ENCODE measurements around the gene TRIM47.

Gene TRIM47

DNA sequence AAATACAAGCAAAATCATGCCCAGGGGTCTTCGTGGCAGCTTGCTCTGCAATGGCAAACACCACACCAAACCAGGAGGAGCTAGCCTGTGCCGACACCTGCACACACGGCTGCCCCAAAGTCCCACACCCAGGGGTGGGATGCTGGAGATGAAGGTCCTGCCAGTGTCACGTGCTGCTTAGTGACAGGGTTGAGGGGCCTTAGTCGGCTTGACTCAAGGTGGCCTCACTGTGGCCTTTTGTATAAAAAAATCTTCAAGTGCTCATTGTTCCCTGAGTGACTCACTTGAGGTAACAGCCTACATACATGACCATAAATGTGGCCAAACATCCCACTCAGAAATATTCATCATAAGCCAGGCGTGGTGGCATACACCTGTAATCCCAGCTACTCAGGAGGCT lies 11.1 kb upstream of the TRIM47 start:
- TF ChIP-seq, protein P1, sequence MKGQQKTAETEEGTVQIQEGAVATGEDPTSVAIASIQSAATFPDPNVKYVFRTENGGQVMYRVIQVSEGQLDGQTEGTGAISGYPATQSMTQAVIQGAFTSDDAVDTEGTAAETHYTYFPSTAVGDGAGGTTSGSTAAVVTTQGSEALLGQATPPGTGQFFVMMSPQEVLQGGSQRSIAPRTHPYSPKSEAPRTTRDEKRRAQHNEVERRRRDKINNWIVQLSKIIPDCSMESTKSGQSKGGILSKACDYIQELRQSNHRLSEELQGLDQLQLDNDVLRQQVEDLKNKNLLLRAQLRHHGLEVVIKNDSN (IDR thresholded peaks at IDR 0.05): peak; percentile 35; the same call in 1 of the 2 replicates
- no peak for TF ChIP-seq EP300 (IDR thresholded peaks at IDR 0.05; ENCODE audit: borderline replicate concordance)

DNA sequence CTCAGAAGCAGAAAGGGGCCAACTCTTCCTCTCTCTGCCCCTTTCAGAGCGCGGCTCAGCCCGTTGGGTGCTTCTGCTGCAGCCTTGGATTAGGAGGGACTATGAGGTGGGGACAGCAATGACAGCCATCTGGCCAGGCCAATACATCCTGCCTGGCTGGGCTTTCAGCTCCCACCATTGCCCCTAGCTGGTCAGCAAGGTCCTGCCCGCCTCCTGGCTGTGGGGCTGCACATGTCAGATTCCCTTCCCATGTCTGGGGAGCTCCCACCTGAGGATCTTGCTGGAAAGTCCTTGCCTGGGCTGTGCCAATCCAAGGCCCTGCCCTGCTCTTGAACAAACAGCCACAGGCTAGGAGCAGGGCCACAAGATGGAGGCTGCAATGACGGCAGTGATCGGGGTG lies 10.1 kb upstream of the TRIM47 start:
- no peak for TF ChIP-seq EP300 (IDR thresholded peaks at IDR 0.05; ENCODE audit: borderline replicate concordance)
- TF ChIP-seq NFIC (IDR thresholded peaks at IDR 0.05): no peak
- TF ChIP-seq CREB1 (IDR thresholded peaks at IDR 0.05; ENCODE audit: low read depth): no peak
- TF ChIP-seq ZBTB7A (IDR thresholded peaks at IDR 0.05; ENCODE audit: low read depth): no peak
- no peak for TF ChIP-seq CEBPB (IDR thresholded peaks at IDR 0.05)
- TF ChIP-seq, protein P1 (IDR thresholded peaks at IDR 0.05): no peak
- TF ChIP-seq FOXM1 (IDR thresholded peaks at IDR 0.05; ENCODE audit: borderline replicate concordance, low read depth): no peak
- TF ChIP-seq RAD21 (IDR thresholded peaks at IDR 0.05; ENCODE audit: low read depth): no peak
- TF ChIP-seq TAF1 (IDR thresholded peaks at IDR 0.05; ENCODE audit: low read depth): no peak
- no peak for TF ChIP-seq YY1 (IDR thresholded peaks at IDR 0.05; ENCODE audit: low read depth)
- TF ChIP-seq, protein P2, sequence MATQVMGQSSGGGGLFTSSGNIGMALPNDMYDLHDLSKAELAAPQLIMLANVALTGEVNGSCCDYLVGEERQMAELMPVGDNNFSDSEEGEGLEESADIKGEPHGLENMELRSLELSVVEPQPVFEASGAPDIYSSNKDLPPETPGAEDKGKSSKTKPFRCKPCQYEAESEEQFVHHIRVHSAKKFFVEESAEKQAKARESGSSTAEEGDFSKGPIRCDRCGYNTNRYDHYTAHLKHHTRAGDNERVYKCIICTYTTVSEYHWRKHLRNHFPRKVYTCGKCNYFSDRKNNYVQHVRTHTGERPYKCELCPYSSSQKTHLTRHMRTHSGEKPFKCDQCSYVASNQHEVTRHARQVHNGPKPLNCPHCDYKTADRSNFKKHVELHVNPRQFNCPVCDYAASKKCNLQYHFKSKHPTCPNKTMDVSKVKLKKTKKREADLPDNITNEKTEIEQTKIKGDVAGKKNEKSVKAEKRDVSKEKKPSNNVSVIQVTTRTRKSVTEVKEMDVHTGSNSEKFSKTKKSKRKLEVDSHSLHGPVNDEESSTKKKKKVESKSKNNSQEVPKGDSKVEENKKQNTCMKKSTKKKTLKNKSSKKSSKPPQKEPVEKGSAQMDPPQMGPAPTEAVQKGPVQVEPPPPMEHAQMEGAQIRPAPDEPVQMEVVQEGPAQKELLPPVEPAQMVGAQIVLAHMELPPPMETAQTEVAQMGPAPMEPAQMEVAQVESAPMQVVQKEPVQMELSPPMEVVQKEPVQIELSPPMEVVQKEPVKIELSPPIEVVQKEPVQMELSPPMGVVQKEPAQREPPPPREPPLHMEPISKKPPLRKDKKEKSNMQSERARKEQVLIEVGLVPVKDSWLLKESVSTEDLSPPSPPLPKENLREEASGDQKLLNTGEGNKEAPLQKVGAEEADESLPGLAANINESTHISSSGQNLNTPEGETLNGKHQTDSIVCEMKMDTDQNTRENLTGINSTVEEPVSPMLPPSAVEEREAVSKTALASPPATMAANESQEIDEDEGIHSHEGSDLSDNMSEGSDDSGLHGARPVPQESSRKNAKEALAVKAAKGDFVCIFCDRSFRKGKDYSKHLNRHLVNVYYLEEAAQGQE (IDR thresholded peaks at IDR 0.05; ENCODE audit: low read depth): no peak
- TF ChIP-seq TEAD4 (IDR thresholded peaks at IDR 0.05): no peak
- TF ChIP-seq, protein P3, sequence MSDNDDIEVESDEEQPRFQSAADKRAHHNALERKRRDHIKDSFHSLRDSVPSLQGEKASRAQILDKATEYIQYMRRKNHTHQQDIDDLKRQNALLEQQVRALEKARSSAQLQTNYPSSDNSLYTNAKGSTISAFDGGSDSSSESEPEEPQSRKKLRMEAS (IDR thresholded peaks at IDR 0.05): no peak
- no peak for TF ChIP-seq EGR1 (IDR thresholded peaks at IDR 0.05)
- TF ChIP-seq TCF12 (IDR thresholded peaks at IDR 0.05; ENCODE audit: low read depth): no peak

DNA sequence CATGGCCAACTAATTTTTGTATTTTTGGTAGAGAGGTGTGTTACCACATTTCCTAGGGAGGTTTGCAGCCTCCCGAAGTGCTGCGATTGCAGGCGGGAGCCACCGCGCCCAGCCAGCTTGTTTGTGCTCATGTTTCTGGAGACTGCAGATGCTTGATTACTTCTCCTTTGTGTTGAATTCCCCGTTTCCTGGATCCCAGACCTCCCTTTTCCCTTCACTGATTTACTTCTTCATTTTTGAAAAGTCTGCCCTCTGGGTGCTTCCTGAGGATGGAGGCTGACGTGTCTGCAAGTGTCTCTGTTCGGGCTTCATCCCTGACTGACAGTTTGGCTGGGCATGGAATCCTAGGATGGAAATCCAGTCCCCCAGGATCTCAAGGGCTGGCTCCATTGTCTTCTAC lies 7.0 kb upstream of the TRIM47 start:
- TF ChIP-seq EP300 (IDR thresholded peaks at IDR 0.05; ENCODE audit: borderline replicate concordance) (no peak), RAD21 (IDR thresholded peaks at IDR 0.05; ENCODE audit: low read depth) (no peak), EGR1 (IDR thresholded peaks at IDR 0.05) (no peak), CREB1 (IDR thresholded peaks at IDR 0.05; ENCODE audit: low read depth) (no peak), CEBPB (IDR thresholded peaks at IDR 0.05) (no peak), YY1 (IDR thresholded peaks at IDR 0.05; ENCODE audit: low read depth) (no peak)
- TF ChIP-seq, protein P2 (IDR thresholded peaks at IDR 0.05; ENCODE audit: low read depth): no peak
- TF ChIP-seq, protein P3 (IDR thresholded peaks at IDR 0.05): no peak

DNA sequence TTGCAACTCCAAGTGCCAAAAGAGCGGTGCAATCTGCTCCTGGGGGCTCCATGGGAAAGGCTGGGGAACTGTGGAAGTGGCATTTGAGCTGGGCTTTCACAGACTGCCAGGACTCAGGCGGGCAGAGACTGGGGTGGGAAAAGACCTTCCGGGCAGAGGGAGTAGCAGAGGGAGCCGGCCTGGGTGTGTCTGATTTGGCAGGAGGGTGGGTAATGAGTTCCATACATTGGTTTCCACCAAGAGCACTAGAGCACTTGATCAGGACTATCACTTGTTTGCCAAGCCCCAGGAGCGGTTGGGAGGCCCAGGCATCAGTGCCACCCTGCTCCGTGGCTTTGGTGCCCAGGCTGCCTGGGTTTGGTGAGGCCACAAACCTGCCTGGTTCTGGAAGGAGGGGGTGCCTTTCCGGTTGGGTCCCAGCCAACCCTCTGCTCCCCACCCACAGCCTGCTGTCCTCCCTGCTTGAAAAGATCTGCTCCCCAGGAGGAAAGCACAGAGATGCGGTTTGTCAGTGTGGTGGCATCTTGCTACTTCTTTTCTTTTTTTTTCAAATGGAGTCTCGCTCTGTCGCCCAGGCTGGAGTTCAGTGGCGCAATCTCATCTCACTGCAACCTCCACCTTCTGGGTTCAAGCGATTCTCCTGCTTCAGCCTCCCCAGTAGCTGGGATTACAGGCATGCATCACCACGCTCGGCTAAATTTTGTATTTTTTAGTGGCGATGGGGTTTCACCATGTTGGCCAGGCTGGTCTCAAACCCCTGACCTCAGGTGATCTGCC lies 3.5 kb upstream of the TRIM47 start:
- TF ChIP-seq YY1 (IDR thresholded peaks at IDR 0.05; ENCODE audit: low read depth) (no peak), EGR1 (IDR thresholded peaks at IDR 0.05) (no peak), RAD21 (IDR thresholded peaks at IDR 0.05; ENCODE audit: low read depth) (no peak), CEBPB (IDR thresholded peaks at IDR 0.05) (no peak), TCF12 (IDR thresholded peaks at IDR 0.05; ENCODE audit: low read depth) (no peak), EP300 (IDR thresholded peaks at IDR 0.05; ENCODE audit: borderline replicate concordance) (no peak), ZBTB7A (IDR thresholded peaks at IDR 0.05; ENCODE audit: low read depth) (no peak), TEAD4 (IDR thresholded peaks at IDR 0.05) (no peak)
- TF ChIP-seq, protein P2 (IDR thresholded peaks at IDR 0.05; ENCODE audit: low read depth): no peak

DNA sequence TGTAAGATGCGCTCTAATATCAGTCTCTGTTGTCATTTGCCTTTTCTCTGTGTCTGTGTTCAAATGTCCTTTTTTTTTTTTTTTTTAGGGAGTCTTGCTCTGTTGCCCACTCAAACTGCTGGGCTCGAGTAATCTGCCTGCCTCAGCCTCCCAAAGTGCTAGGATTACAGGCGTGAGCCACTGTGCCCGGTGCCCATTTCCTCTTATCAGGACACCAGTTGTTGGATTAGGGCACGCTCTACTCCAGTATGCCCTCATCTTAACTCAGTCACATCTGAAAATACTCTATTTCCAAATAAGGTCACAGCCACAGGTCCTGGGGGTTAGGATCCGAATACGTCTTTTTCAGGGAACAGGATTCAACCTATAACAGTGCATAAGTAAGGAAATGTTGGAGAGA lies 1.9 kb upstream of the TRIM47 start:
- TF ChIP-seq EP300 (IDR thresholded peaks at IDR 0.05; ENCODE audit: borderline replicate concordance): no peak
- TF ChIP-seq TEAD4 (IDR thresholded peaks at IDR 0.05): no peak
- TF ChIP-seq YY1 (IDR thresholded peaks at IDR 0.05; ENCODE audit: low read depth): no peak
- no peak for TF ChIP-seq CEBPB (IDR thresholded peaks at IDR 0.05)
- TF ChIP-seq, protein P1 (IDR thresholded peaks at IDR 0.05): no peak
- TF ChIP-seq FOXM1 (IDR thresholded peaks at IDR 0.05; ENCODE audit: borderline replicate concordance, low read depth): no peak
- TF ChIP-seq RAD21 (IDR thresholded peaks at IDR 0.05; ENCODE audit: low read depth): no peak
- no peak for TF ChIP-seq TCF12 (IDR thresholded peaks at IDR 0.05; ENCODE audit: low read depth)
- TF ChIP-seq EGR1 (IDR thresholded peaks at IDR 0.05): no peak
- TF ChIP-seq, protein P3 (IDR thresholded peaks at IDR 0.05): no peak
- TF ChIP-seq, protein P2 (IDR thresholded peaks at IDR 0.05; ENCODE audit: low read depth): no peak
- TF ChIP-seq CREB1 (IDR thresholded peaks at IDR 0.05; ENCODE audit: low read depth): no peak
- TF ChIP-seq NFIC (IDR thresholded peaks at IDR 0.05): no peak
- no peak for TF ChIP-seq TAF1 (IDR thresholded peaks at IDR 0.05; ENCODE audit: low read depth)
- TF ChIP-seq ZBTB7A (IDR thresholded peaks at IDR 0.05; ENCODE audit: low read depth): no peak

All from Ishikawa (cell line).